ENCODE measurements around the gene AKAP13.

DNA sequence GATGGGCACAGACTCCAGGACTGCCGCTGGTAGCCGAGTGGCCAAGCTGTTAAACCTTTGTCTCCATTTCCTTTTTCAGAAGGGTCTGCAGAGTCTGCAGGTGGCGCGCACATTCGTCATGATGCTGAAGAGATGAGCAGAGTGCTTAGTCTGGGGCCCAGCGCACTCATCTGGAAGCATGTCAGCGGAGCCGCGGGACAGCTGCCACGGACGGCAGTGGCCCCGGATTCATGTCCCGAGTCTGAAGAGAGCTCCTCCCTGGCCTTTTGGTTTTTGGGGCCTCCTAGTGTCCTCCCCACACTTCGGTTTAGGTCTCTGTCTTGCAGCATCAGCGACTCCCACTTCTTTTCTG is 371.7 kb downstream of the AKAP13 start:
- TF ChIP-seq, protein P1, sequence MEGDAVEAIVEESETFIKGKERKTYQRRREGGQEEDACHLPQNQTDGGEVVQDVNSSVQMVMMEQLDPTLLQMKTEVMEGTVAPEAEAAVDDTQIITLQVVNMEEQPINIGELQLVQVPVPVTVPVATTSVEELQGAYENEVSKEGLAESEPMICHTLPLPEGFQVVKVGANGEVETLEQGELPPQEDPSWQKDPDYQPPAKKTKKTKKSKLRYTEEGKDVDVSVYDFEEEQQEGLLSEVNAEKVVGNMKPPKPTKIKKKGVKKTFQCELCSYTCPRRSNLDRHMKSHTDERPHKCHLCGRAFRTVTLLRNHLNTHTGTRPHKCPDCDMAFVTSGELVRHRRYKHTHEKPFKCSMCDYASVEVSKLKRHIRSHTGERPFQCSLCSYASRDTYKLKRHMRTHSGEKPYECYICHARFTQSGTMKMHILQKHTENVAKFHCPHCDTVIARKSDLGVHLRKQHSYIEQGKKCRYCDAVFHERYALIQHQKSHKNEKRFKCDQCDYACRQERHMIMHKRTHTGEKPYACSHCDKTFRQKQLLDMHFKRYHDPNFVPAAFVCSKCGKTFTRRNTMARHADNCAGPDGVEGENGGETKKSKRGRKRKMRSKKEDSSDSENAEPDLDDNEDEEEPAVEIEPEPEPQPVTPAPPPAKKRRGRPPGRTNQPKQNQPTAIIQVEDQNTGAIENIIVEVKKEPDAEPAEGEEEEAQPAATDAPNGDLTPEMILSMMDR (conservative IDR thresholded peaks at IDR 0.05; ENCODE audit: low read depth, low read length), result no peak
- TF ChIP-seq EZH2 (IDR thresholded peaks at IDR 0.05; ENCODE audit: borderline replicate concordance, low read depth, low read length, poor library complexity, severe bottlenecking), result no peak

Data from A673 (cell line).